Activated CD8-positive, alpha-beta memory T cell treated with anti-CD3 and anti-CD28 coated beads for 36 hours (primary cell): ENCODE results near the gene GPX3. TPM values are rescaled to one million over a fixed set of nuclear protein-coding genes. Genes with fewer than 3 reads are reported as not detected.

Experiments used
- CTCF ChIA-PET: fragments of 350-600 bp; sonication (Branson Sonifier 250); formaldehyde crosslinking; loops from one replicate; lab custom pipeline; 2021; ENCODE audit warnings: antibody characterized with exemption; lab: Charles Lee
- POLR2A ChIA-PET: fragments of 350-600 bp; sonication (Branson Sonifier 250); formaldehyde crosslinking; loops from one replicate; lab custom pipeline; 2021; ENCODE audit warnings: antibody characterized with exemption; lab: Charles Lee
- total RNA-seq, 2 experiments: library from RNA; stranded (reverse); gene quantifications; one replicate each; pipeline ENCODE4 v1.2.3, GENCODE V29; 2021

The GPX3 gene
- total RNA-seq, 2 experiments from 2014 or later = not detected

GRCh38 chr5:151051066-151051930, 30.9 kb downstream of the GPX3 start:
- POLR2A ChIA-PET = interaction anchor here (0.8 kb wide), 1 partner anchor 75 kb away, joined by 3 read pairs; no protein-coding TSS in a partner anchor

GRCh38 chr5:151051931-151052608, 31.7 kb downstream of the GPX3 start:
- CTCF ChIA-PET = interaction anchor here (0.7 to 11.5 kb wide), 24 partner anchors 9 to 205 kb away, joined by 3 to 122 read pairs (median 4); partner anchors contain the start of genes IRGM and TNIP1

More at GRCh38 chr5:151051066-151051930, 30.9 kb downstream of the GPX3 start:
- CTCF ChIA-PET = interaction anchor here (0.5 to 11.5 kb wide), 26 partner anchors 9 to 205 kb away, joined by 3 to 122 read pairs (median 4); partner anchors contain the start of genes IRGM and TNIP1

GRCh38 chr5:151052836-151053235, 32.4 kb downstream of the GPX3 start:
- POLR2A ChIA-PET = no interaction called here
- CTCF ChIA-PET = interaction anchor here (1.0 to 11.5 kb wide), 10 partner anchors 12 to 73 kb away, joined by 3 to 122 read pairs (median 11); partner anchors contain the start of gene TNIP1

More at GRCh38 chr5:151051931-151052608, 31.7 kb downstream of the GPX3 start:
- POLR2A ChIA-PET = interaction anchor here (0.5 to 0.8 kb wide), 2 partner anchors 74 to 121 kb away, joined by 3 to 5 read pairs; no protein-coding TSS in a partner anchor

- CTCF ChIA-PET = interaction anchor here (1.0 to 11.5 kb wide), 2 partner anchors 36 to 60 kb away, joined by 3 to 122 read pairs; no protein-coding TSS in a partner anchor
- POLR2A ChIA-PET = no interaction called here
Measured at GRCh38 chr5:151053796-151054462, 33.5 kb downstream of the GPX3 start.

- ChIA-PET POLR2A (no interaction called here), CTCF (interaction anchor here (1.0 to 11.5 kb wide), 2 partner anchors 60 to 71 kb away, joined by 3 to 122 read pairs; no protein-coding TSS in a partner anchor)
Measured at GRCh38 chr5:151054709-151055108, 34.3 kb downstream of the GPX3 start.

GRCh38 chr5:151055336-151055735, 34.9 kb downstream of the GPX3 start:
- ChIA-PET CTCF (interaction anchor here (1.0 to 11.5 kb wide), 3 partner anchors 37 to 71 kb away, joined by 3 to 122 read pairs (median 3); no protein-coding TSS in a partner anchor), POLR2A (no interaction called here)

- CTCF ChIA-PET = interaction anchor here (1.3 to 11.5 kb wide), 3 partner anchors 8 to 58 kb away, joined by 3 to 122 read pairs (median 3); no protein-coding TSS in a partner anchor
- POLR2A ChIA-PET = no interaction called here
Measured at GRCh38 chr5:151056379-151057325, 36.3 kb downstream of the GPX3 start.

- ChIA-PET CTCF (interaction anchor here (0.8 to 1.0 kb wide), 2 partner anchors 57 to 68 kb away, joined by 3 to 4 read pairs; no protein-coding TSS in a partner anchor), POLR2A (no interaction called here)
Measured at GRCh38 chr5:151058301-151058700, 37.9 kb downstream of the GPX3 start.

GRCh38 chr5:151058891-151059489, 38.6 kb downstream of the GPX3 start:
- POLR2A ChIA-PET = no interaction called here

GRCh38 chr5:151060742-151061141, 40.4 kb downstream of the GPX3 start:
- ChIA-PET CTCF (interaction anchor here (1.2 to 1.4 kb wide), 3 partner anchors 9 to 65 kb away, joined by 3 to 5 read pairs (median 5); no protein-coding TSS in a partner anchor), POLR2A (no interaction called here)

More at GRCh38 chr5:151058891-151059489, 38.6 kb downstream of the GPX3 start:
- CTCF ChIA-PET = interaction anchor here (1.0 kb wide), 1 partner anchor 68 kb away, joined by 3 read pairs; no protein-coding TSS in a partner anchor

- ChIA-PET CTCF (interaction anchor here (1.1 kb wide), 1 partner anchor 102 kb away, joined by 4 read pairs; no protein-coding TSS in a partner anchor), POLR2A (interaction anchor here (0.5 kb wide), 1 partner anchor 11 kb away, joined by 4 read pairs; no protein-coding TSS in a partner anchor)
Measured at GRCh38 chr5:151062405-151063141, 42.2 kb downstream of the GPX3 start.

- ChIA-PET CTCF (interaction anchor here (1.1 kb wide), 1 partner anchor 102 kb away, joined by 4 read pairs; no protein-coding TSS in a partner anchor), POLR2A (interaction anchor here (0.5 kb wide), 1 partner anchor 10 kb away, joined by 4 read pairs; no protein-coding TSS in a partner anchor)
Measured at GRCh38 chr5:151063142-151063989, 43.0 kb downstream of the GPX3 start.

- ChIA-PET POLR2A (interaction anchor here (1.4 to 1.9 kb wide), 2 partner anchors 13 to 19 kb away, joined by 3 to 10 read pairs; no protein-coding TSS in a partner anchor), CTCF (interaction anchor here (0.6 to 2.1 kb wide), 5 partner anchors 9 to 51 kb away, joined by 3 to 12 read pairs (median 3); partner anchors contain the start of gene TNIP1)
Measured at GRCh38 chr5:151064916-151065499, 44.6 kb downstream of the GPX3 start.

GRCh38 chr5:151065609-151066008, 45.2 kb downstream of the GPX3 start:
- CTCF ChIA-PET = interaction anchor here (1.0 to 2.5 kb wide), 4 partner anchors 8 to 50 kb away, joined by 3 to 12 read pairs (median 6); partner anchors contain the start of gene TNIP1
- POLR2A ChIA-PET = interaction anchor here (0.7 to 1.9 kb wide), 6 partner anchors 10 to 29 kb away, joined by 3 to 10 read pairs (median 4); partner anchors contain the start of gene TNIP1
